ENCODE measurements around the gene SSX2. TPM values are rescaled to one million over a fixed set of nuclear protein-coding genes. Genes with fewer than 3 reads are reported as not detected.
"Not testable (repeated sequence)": the region's sequence is repeated elsewhere in the genome, so short reads cannot be mapped to it uniquely, and the experiment has no call there.

The SSX2 gene
- polyA plus RNA-seq (not detected in 2 replicates), polyA minus RNA-seq (not detected in 2 replicates)

GRCh38 chrX:52707078-52707477 is at the start of gene SSX2:
Gene SSX2, minus strand, starts transcription at chrX:52707178. Its CDS starts 1,429 bp downstream, at chrX:52705749.
- H3K9me3 ChIP-seq (ENCODE audit: low read length); H3K4me3 ChIP-seq (ENCODE audit: low read length); H3K27me3 ChIP-seq (ENCODE audit: insufficient read depth, low read depth, low read length); H2AFZ ChIP-seq (ENCODE audit: low read depth, low read length); H3K4me2 ChIP-seq (ENCODE audit: low read length); H3K9ac ChIP-seq (ENCODE audit: low read length); H3F3A ChIP-seq (ENCODE audit: insufficient read depth, low read length, poor library complexity, severe bottlenecking); H3K36me3 ChIP-seq (ENCODE audit: insufficient read depth, low read length); H3K79me2 ChIP-seq (replicated peaks; ENCODE audit: insufficient read depth, low read length); H4K20me1 ChIP-seq (ENCODE audit: insufficient read depth); H3K9me2 ChIP-seq (ENCODE audit: insufficient read depth, low read length); H3K27ac ChIP-seq (ENCODE audit: low read length): not testable (repeated sequence)

- not testable (repeated sequence) for H3K9ac ChIP-seq (ENCODE audit: low read length); H3K27me3 ChIP-seq (ENCODE audit: insufficient read depth, low read depth, low read length); H3K4me2 ChIP-seq (ENCODE audit: low read length); H3K79me2 ChIP-seq (replicated peaks; ENCODE audit: insufficient read depth, low read length); H3K4me3 ChIP-seq (ENCODE audit: low read length); H3K27ac ChIP-seq (ENCODE audit: low read length); H3F3A ChIP-seq (ENCODE audit: insufficient read depth, low read length, poor library complexity, severe bottlenecking); H2AFZ ChIP-seq (ENCODE audit: low read depth, low read length); H3K9me3 ChIP-seq (ENCODE audit: low read length); H3K36me3 ChIP-seq (ENCODE audit: insufficient read depth, low read length); H4K20me1 ChIP-seq (ENCODE audit: insufficient read depth); H3K9me2 ChIP-seq (ENCODE audit: insufficient read depth, low read length)
These were observed 44.0 kb upstream of the SSX2 start, which contains the start of gene SSX2B for GRCh38 chrX:52750952-52751351. Gene SSX2B, plus strand, starts transcription at chrX:52751252. Its CDS starts 1,429 bp downstream, at chrX:52752681.

- H3K9me3 ChIP-seq (ENCODE audit: low read length) = not testable (repeated sequence)
These were observed 14.9 kb downstream of the SSX2 start for GRCh38 chrX:52692034-52692433.

GRCh38 chrX:52662218-52662617 is 44.8 kb downstream of the SSX2 start:
- not testable (repeated sequence) for H2AFZ ChIP-seq (ENCODE audit: low read depth, low read length); H4K20me1 ChIP-seq (ENCODE audit: insufficient read depth); H3F3A ChIP-seq (ENCODE audit: insufficient read depth, low read length, poor library complexity, severe bottlenecking); H3K27ac ChIP-seq (ENCODE audit: low read length); H3K4me2 ChIP-seq (ENCODE audit: low read length); H3K27me3 ChIP-seq (ENCODE audit: insufficient read depth, low read depth, low read length); H3K9ac ChIP-seq (ENCODE audit: low read length); H3K36me3 ChIP-seq (ENCODE audit: insufficient read depth, low read length); H3K79me2 ChIP-seq (replicated peaks; ENCODE audit: insufficient read depth, low read length); H3K4me3 ChIP-seq (ENCODE audit: low read length); H3K9me2 ChIP-seq (ENCODE audit: insufficient read depth, low read length); H3K9me3 ChIP-seq (ENCODE audit: low read length)

More at GRCh38 chrX:52692034-52692433, 14.9 kb downstream of the SSX2 start:
- not testable (repeated sequence) for H3K4me3 ChIP-seq (ENCODE audit: low read length); H3K4me2 ChIP-seq (ENCODE audit: low read length); H2AFZ ChIP-seq (ENCODE audit: low read depth, low read length); H3K27ac ChIP-seq (ENCODE audit: low read length); H3K9me2 ChIP-seq (ENCODE audit: insufficient read depth, low read length); H3K79me2 ChIP-seq (replicated peaks; ENCODE audit: insufficient read depth, low read length); H3K27me3 ChIP-seq (ENCODE audit: insufficient read depth, low read depth, low read length); H4K20me1 ChIP-seq (ENCODE audit: insufficient read depth); H3K36me3 ChIP-seq (ENCODE audit: insufficient read depth, low read length); H3K9ac ChIP-seq (ENCODE audit: low read length); H3F3A ChIP-seq (ENCODE audit: insufficient read depth, low read length, poor library complexity, severe bottlenecking)

- H3K36me3 ChIP-seq (ENCODE audit: insufficient read depth, low read length); H3K9ac ChIP-seq (ENCODE audit: low read length); H3K79me2 ChIP-seq (replicated peaks; ENCODE audit: insufficient read depth, low read length); H3K4me3 ChIP-seq (ENCODE audit: low read length); H3K27ac ChIP-seq (ENCODE audit: low read length); H3K27me3 ChIP-seq (ENCODE audit: insufficient read depth, low read depth, low read length); H4K20me1 ChIP-seq (ENCODE audit: insufficient read depth); H3F3A ChIP-seq (ENCODE audit: insufficient read depth, low read length, poor library complexity, severe bottlenecking); H3K9me3 ChIP-seq (ENCODE audit: low read length); H2AFZ ChIP-seq (ENCODE audit: low read depth, low read length); H3K4me2 ChIP-seq (ENCODE audit: low read length); H3K9me2 ChIP-seq (ENCODE audit: insufficient read depth, low read length): not testable (repeated sequence)
These were observed 51.5 kb downstream of the SSX2 start for GRCh38 chrX:52655475-52655874.

GRCh38 chrX:52654800-52655199 is 52.2 kb downstream of the SSX2 start, which contains the start of gene SSX7:
Gene SSX7, minus strand, starts transcription at chrX:52654900. Its CDS starts 1,428 bp downstream, at chrX:52653472.
- H3K9ac ChIP-seq (ENCODE audit: low read length); H3K27ac ChIP-seq (ENCODE audit: low read length); H4K20me1 ChIP-seq (ENCODE audit: insufficient read depth); H3K4me2 ChIP-seq (ENCODE audit: low read length); H3K27me3 ChIP-seq (ENCODE audit: insufficient read depth, low read depth, low read length); H3K9me3 ChIP-seq (ENCODE audit: low read length); H3K9me2 ChIP-seq (ENCODE audit: insufficient read depth, low read length); H3K36me3 ChIP-seq (ENCODE audit: insufficient read depth, low read length); H3K4me3 ChIP-seq (ENCODE audit: low read length); H3K79me2 ChIP-seq (replicated peaks; ENCODE audit: insufficient read depth, low read length); H3F3A ChIP-seq (ENCODE audit: insufficient read depth, low read length, poor library complexity, severe bottlenecking); H2AFZ ChIP-seq (ENCODE audit: low read depth, low read length): not testable (repeated sequence)

GRCh38 chrX:52650676-52651075 is 56.3 kb downstream of the SSX2 start:
- H3K36me3 ChIP-seq (ENCODE audit: insufficient read depth, low read length); H3K27me3 ChIP-seq (ENCODE audit: insufficient read depth, low read depth, low read length); H2AFZ ChIP-seq (ENCODE audit: low read depth, low read length); H3K79me2 ChIP-seq (replicated peaks; ENCODE audit: insufficient read depth, low read length); H4K20me1 ChIP-seq (ENCODE audit: insufficient read depth); H3K9ac ChIP-seq (ENCODE audit: low read length); H3F3A ChIP-seq (ENCODE audit: insufficient read depth, low read length, poor library complexity, severe bottlenecking); H3K9me3 ChIP-seq (ENCODE audit: low read length); H3K9me2 ChIP-seq (ENCODE audit: insufficient read depth, low read length); H3K27ac ChIP-seq (ENCODE audit: low read length); H3K4me3 ChIP-seq (ENCODE audit: low read length); H3K4me2 ChIP-seq (ENCODE audit: low read length): not testable (repeated sequence)

GRCh38 chrX:52648956-52649355 is 58.0 kb downstream of the SSX2 start:
- H3K79me2 ChIP-seq (replicated peaks; ENCODE audit: insufficient read depth, low read length); H3K27ac ChIP-seq (ENCODE audit: low read length); H2AFZ ChIP-seq (ENCODE audit: low read depth, low read length); H3K27me3 ChIP-seq (ENCODE audit: insufficient read depth, low read depth, low read length); H3K4me2 ChIP-seq (ENCODE audit: low read length); H3K4me3 ChIP-seq (ENCODE audit: low read length); H3K36me3 ChIP-seq (ENCODE audit: insufficient read depth, low read length); H3F3A ChIP-seq (ENCODE audit: insufficient read depth, low read length, poor library complexity, severe bottlenecking); H4K20me1 ChIP-seq (ENCODE audit: insufficient read depth); H3K9me2 ChIP-seq (ENCODE audit: insufficient read depth, low read length); H3K9me3 ChIP-seq (ENCODE audit: low read length); H3K9ac ChIP-seq (ENCODE audit: low read length): not testable (repeated sequence)
